GM12891 (cell line): ENCODE measurements around the gene HLX.

Source experiments
- PAX5 ChIP-seq: IDR thresholded peaks from 2 replicates; pipeline ENCODE4 v1.6.1; 2011; ENCODE audit warnings: low read length, moderate library complexity, mild to moderate bottlenecking; ENCODE audit not compliant: insufficient read depth, severe bottlenecking
- POLR2A ChIP-seq: IDR thresholded peaks from 2 replicates; pipeline ENCODE4 v1.6.1; 2011; ENCODE audit warnings: low read depth, low read length, control low read depth
- POLR2AphosphoS5 ChIP-seq: IDR thresholded peaks from 2 replicates; pipeline ENCODE4 v1.6.1; 2011; ENCODE audit warnings: low read depth, low read length, control low read depth
- POU2F2 ChIP-seq: IDR thresholded peaks from 2 replicates; pipeline ENCODE4 v1.6.1; 2011; ENCODE audit warnings: low read depth, mild to moderate bottlenecking, control low read depth, low read length, moderate library complexity
- SPI1 ChIP-seq: IDR thresholded peaks from 2 replicates; pipeline ENCODE4 v1.6.1; 2011; ENCODE audit warnings: low read depth, low read length, control low read depth
- TAF1 ChIP-seq: IDR thresholded peaks from 2 replicates; pipeline ENCODE4 v1.6.1; 2011; ENCODE audit warnings: low read depth, low read length, control low read depth

GRCh38 chr1:220879076-220879508, at the start of gene HLX:
- no peak for TF ChIP-seq SPI1
- no peak for TF ChIP-seq POLR2A
- TF ChIP-seq TAF1: no peak
- no peak for TF ChIP-seq POLR2AphosphoS5
- no peak for TF ChIP-seq PAX5
- no peak for TF ChIP-seq POU2F2
